GM19025 (cell line): ENCODE results near the gene PRPSAP1.
"Not testable (repeated sequence)": the region's sequence is repeated elsewhere in the genome, so short reads cannot be mapped to it uniquely, and the experiment has no call there.

Experiments
- ATAC-seq: cut with Tn5 transposase; IDR thresholded peaks from one replicate; pipeline ENCODE4 v1.9.1; 2021; ENCODE audit warnings: mild to moderate bottlenecking, low read depth, moderate library complexity; ENCODE audit not compliant: unreplicated experiment

The PRPSAP1 gene

GRCh38 chr17:76363107-76363842, 9.6 kb upstream of the PRPSAP1 start:
- ATAC-seq, result no peak

- no peak for ATAC-seq
Measured at GRCh38 chr17:76360461-76360860, 6.7 kb upstream of the PRPSAP1 start.

GRCh38 chr17:76359776-76360175, 6.1 kb upstream of the PRPSAP1 start:
- not testable (repeated sequence) for ATAC-seq

GRCh38 chr17:76359375-76359774, 5.7 kb upstream of the PRPSAP1 start:
- ATAC-seq, result no peak

GRCh38 chr17:76357597-76358158, 4.0 kb upstream of the PRPSAP1 start:
- ATAC-seq, result no peak

- no peak for ATAC-seq
Measured at GRCh38 chr17:76356803-76357456, 3.2 kb upstream of the PRPSAP1 start.

GRCh38 chr17:76354747-76355310, 1.1 kb upstream of the PRPSAP1 start:
- no peak for ATAC-seq

GRCh38 chr17:76354317-76354729, 607 bp upstream of the PRPSAP1 start:
- no peak for ATAC-seq

GRCh38 chr17:76353004-76353598, 615 bp downstream of the PRPSAP1 start:
- peak; percentile 11 for ATAC-seq

- no peak for ATAC-seq
Measured at GRCh38 chr17:76351526-76352071, 2.1 kb downstream of the PRPSAP1 start.

- no peak for ATAC-seq
Measured at GRCh38 chr17:76350463-76350862, 3.3 kb downstream of the PRPSAP1 start.

- not testable (repeated sequence) for ATAC-seq
Measured at GRCh38 chr17:76346936-76347335, 6.8 kb downstream of the PRPSAP1 start.

GRCh38 chr17:76345377-76345974, 8.2 kb downstream of the PRPSAP1 start:
- no peak for ATAC-seq

GRCh38 chr17:76343106-76343505, 10.6 kb downstream of the PRPSAP1 start:
- ATAC-seq, result no peak

- no peak for ATAC-seq
Measured at GRCh38 chr17:76341301-76341700, 12.4 kb downstream of the PRPSAP1 start.

GRCh38 chr17:76337413-76337777, 16.3 kb downstream of the PRPSAP1 start:
- no peak for ATAC-seq

GRCh38 chr17:76336756-76337412, 16.8 kb downstream of the PRPSAP1 start:
- no peak for ATAC-seq

- no peak for ATAC-seq
Measured at GRCh38 chr17:76335716-76336381, 17.9 kb downstream of the PRPSAP1 start.
